Type B pancreatic cell (in vitro differentiated cells): ENCODE results near the gene OSBPL2. TPM values are rescaled to one million over a fixed set of nuclear protein-coding genes. Genes with fewer than 3 reads are reported as not detected.

ENCODE experiments used
- DNase-seq: peaks from one replicate; pipeline ENCODE4 v3.0.0; 2021; ENCODE audit warnings: mixed read lengths; ENCODE audit not compliant: unreplicated experiment; ENCODE audit errors: extremely low spot score
- H3K27ac Mint-ChIP-seq: 2 replicates; pipeline ENCODE4 v1.8.0; 2021; ENCODE audit warnings: mild to moderate bottlenecking, mixed read lengths
- H3K27me3 Mint-ChIP-seq: 2 replicates; pipeline ENCODE4 v1.8.0; 2021; ENCODE audit warnings: mixed read lengths
- H3K36me3 Mint-ChIP-seq: 2 replicates; pipeline ENCODE4 v1.8.0; 2021; ENCODE audit warnings: mixed read lengths
- H3K4me1 Mint-ChIP-seq: one replicate; pipeline ENCODE4 v1.8.0; 2021; ENCODE audit warnings: mixed read lengths; ENCODE audit not compliant: unreplicated experiment
- H3K4me3 Mint-ChIP-seq: 2 replicates; pipeline ENCODE4 v1.8.0; 2021; ENCODE audit warnings: mild to moderate bottlenecking, mixed read lengths
- H3K9me3 Mint-ChIP-seq: 2 replicates; pipeline ENCODE4 v1.8.0; 2021; ENCODE audit warnings: mixed read lengths
- CTCF ChIP-seq: fragments of 200-600 bp; sonication (generic); conservative IDR thresholded peaks from 2 replicates; pipeline ENCODE4 v1.5.0; 2021; ENCODE audit warnings: antibody characterized with exemption, mild to moderate bottlenecking
- total RNA-seq: library from RNA; stranded (reverse); gene quantifications from 2 replicates; pipeline ENCODE4 v1.2.1, GENCODE V29; 2021; ENCODE audit warnings: low replicate concordance

The OSBPL2 gene
- total RNA-seq, 1 donor from 2014 or later: 43.7 TPM

GRCh38 chr20:62313021-62313420 lies 74.7 kb downstream of the OSBPL2 start:
- no peak overlapping the region for H3K4me3 Mint-ChIP-seq
- H3K27ac Mint-ChIP-seq: no peak overlapping the region
- no peaks in the 10 kb centered on the region for H3K36me3 Mint-ChIP-seq
- no peak for DNase-seq
- TF ChIP-seq CTCF: no peak
- no peaks in the 10 kb centered on the region for H3K9me3 Mint-ChIP-seq
- no peaks in the 10 kb centered on the region for H3K27me3 Mint-ChIP-seq
- H3K4me1 Mint-ChIP-seq: no peaks in the 10 kb centered on the region

DNA sequence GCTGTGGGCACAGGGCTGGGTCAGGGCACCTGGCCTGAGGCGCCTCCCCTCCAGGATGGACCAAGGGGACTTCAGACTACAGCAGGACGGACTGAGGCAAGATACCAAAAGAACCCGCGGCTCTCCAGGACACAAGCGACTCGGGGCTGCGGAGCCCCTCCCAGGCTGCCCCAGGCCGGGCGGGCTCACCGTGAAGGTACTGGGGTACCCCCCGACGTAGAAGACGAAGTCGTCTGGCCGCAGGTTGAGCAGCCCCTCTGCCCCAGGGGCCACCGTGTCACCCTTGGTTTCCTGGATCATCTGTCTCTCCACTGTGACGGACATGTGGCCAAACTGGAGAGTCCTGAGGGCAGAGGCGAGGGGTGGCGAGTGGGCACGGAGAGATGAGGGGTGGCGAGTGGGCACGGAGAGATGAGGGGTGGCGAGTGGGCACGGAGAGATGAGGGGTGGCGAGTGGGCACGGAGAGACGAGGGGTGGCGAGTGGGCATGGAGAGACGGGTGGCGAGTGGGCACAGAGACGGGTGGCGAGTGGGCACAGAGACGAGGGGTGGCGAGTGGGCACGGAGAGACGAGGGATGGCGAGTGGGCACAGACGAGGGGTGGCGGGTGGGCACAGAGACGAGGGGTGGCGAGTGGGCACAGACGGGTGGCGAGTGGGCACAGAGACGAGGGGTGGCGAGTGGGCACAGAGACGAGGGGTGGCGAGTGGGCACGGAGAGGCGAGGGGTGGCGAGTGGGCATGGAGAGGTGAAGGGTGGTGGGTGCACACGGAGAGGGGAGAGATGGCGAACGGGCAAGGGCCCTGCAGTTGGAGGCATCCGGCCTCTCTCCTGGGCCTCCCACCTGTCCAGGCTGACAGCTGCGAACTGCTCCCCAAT lies 75.4 kb downstream of the OSBPL2 start:
- no peak overlapping the region for H3K27ac Mint-ChIP-seq
- DNase-seq: no peak
- no peaks in the 10 kb centered on the region for H3K4me1 Mint-ChIP-seq
- no peaks in the 10 kb centered on the region for H3K27me3 Mint-ChIP-seq
- no peaks in the 10 kb centered on the region for H3K36me3 Mint-ChIP-seq
- H3K4me3 Mint-ChIP-seq: no peak overlapping the region
- no peaks in the 10 kb centered on the region for H3K9me3 Mint-ChIP-seq
- no peak for TF ChIP-seq CTCF

DNA sequence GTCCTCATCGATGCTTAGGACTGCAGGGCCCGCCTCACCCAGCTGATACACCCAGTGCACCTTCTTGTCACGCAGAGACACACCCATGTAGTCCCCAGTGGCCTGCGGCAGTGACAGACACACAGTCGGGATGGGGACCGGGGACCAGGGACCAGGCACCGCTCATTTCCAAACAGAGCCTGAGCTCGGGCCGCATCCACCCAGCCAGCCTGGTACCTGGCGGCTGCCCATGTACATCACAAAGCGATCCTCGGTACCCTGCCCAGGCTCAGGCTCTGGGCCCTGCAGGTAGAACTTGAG lies 76.0 kb downstream of the OSBPL2 start:
- H3K9me3 Mint-ChIP-seq: no peaks in the 10 kb centered on the region
- H3K27me3 Mint-ChIP-seq: no peaks in the 10 kb centered on the region
- no peak overlapping the region for H3K4me3 Mint-ChIP-seq
- H3K36me3 Mint-ChIP-seq: no peaks in the 10 kb centered on the region
- DNase-seq: no peak
- H3K27ac Mint-ChIP-seq: no peak overlapping the region
- H3K4me1 Mint-ChIP-seq: no peaks in the 10 kb centered on the region
- TF ChIP-seq CTCF: no peak

DNA sequence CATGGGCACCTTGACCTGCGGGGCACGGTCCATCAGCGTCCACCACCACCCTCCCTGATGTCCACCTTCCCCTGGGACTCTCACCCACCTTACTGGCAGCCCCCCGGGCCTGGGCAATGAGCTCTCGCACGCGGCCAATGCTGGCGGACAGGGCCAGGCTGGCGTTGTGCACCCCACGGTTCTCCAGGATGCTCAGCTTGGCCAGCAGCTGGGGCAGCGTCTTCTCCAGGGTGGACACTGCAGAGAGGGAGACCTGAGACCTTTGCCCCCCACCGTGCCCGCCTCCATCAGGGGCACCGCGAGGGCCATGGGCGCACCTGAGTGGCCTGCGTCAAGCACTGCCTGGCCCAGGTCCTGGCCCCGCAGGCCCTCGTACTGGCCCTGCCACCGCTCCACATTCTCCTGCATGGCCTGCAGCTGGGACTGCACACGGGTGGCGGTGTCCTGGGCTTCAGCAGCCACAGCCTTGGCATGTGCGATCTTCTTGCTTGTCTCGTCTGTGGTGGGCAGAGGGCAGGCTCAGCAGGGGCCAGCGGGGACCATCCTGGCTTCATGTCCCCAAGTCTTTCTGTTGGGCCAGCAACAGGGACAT lies 76.5 kb downstream of the OSBPL2 start:
- Mint-ChIP-seq H3K27ac (no peak overlapping the region), H3K9me3 (no peaks in the 10 kb centered on the region), H3K4me3 (no peak overlapping the region), H3K27me3 (no peaks in the 10 kb centered on the region), H3K4me1 (no peaks in the 10 kb centered on the region), H3K36me3 (no peaks in the 10 kb centered on the region)
- TF ChIP-seq CTCF: no peak
- DNase-seq: no peak

GRCh38 chr20:62315773-62316172 lies 77.5 kb downstream of the OSBPL2 start:
- Mint-ChIP-seq H3K9me3 (no peaks in the 10 kb centered on the region), H3K36me3 (no peaks in the 10 kb centered on the region), H3K4me3 (no peak overlapping the region), H3K27me3 (no peaks in the 10 kb centered on the region), H3K27ac (no peak overlapping the region), H3K4me1 (no peaks in the 10 kb centered on the region)
- DNase-seq: no peak
- no peak for TF ChIP-seq CTCF
